HG02870 (cell line): ENCODE data around the gene ZNF366.

Experiments used
- ATAC-seq: cut with Tn5 transposase; IDR thresholded peaks from one replicate; pipeline ENCODE4 v1.9.1; 2021; ENCODE audit warnings: mild to moderate bottlenecking, moderate library complexity; ENCODE audit not compliant: unreplicated experiment

Gene ZNF366

GRCh38 chr5:72447751-72448150 lies 59.5 kb downstream of the ZNF366 start:
- no peak for ATAC-seq

- ATAC-seq = no peak
Observed at GRCh38 chr5:72445969-72446368, 61.2 kb downstream of the ZNF366 start.

- no peak for ATAC-seq
Observed at GRCh38 chr5:72443883-72444282, 63.3 kb downstream of the ZNF366 start.

GRCh38 chr5:72441862-72442540 lies 65.2 kb downstream of the ZNF366 start:
- no peak for ATAC-seq

DNA sequence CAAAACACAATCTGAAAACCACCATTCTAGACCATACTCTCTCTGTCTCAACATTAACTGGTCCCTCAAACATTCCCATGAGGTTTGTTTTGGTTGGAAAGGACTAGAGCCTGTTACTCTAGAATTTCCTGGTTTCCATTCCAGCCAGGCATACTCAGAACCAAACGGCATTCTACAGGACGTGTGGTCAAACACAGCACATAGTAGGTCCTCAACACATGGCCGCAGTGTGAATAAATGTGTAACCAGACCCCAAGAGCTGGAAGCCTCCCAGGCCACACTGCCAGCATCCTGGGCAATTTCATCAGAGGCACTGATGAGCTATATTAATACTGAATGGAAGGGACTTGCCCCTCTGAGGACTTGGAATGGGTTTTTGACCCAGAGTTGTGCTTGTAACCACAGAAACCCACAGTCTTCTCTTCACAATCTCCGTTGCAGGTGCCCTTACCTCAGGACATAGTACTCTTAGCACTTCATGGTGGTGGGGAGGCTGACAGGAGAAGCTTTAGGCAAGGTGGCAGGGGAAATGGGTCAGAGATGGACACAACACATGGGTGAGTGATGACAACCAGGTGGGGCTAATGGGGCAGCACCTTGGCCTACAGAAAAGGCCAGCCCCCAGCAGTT lies 66.0 kb downstream of the ZNF366 start:
- no peak for ATAC-seq

DNA sequence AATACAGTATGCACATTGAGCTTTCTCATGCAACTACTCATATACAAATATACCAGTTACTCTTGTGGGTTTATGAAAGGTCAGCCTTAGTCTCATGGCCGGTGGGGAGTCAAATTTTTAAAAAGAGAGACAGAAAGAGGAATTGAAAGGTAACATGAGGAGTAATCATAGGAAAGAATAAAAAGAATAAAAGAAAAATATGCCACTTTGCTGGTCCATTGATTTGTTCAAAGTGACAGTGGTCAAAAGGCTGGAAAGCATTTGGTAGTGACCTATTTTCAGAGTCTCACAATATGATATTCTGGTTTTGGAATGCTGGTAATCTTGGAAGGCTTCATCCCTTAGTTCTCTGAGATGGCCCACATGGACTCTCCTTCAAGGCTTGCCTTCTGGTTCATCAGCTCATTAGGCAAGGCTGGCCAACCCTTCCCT lies 67.0 kb downstream of the ZNF366 start:
- ATAC-seq = peak; percentile 41

DNA sequence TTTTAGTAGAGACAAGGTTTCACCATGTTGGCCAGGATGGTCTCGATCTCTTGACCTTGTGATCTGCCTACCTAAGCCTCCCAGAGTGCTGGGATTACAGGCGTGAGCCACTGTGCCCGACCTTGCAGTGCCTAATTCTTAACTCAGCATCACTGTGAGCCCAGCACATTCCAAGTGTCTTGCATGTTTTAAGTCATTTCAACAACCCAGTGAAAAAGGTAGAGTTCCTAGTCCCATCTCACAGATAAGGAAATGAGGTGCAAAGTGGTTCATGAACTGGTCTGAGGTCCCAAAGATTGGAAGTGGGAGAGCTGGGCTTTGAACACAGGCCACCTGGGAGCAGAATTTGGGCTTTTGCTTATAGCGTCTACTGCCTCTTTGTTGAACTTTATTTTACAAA lies 68.0 kb downstream of the ZNF366 start:
- no peak for ATAC-seq

GRCh38 chr5:72438141-72438540 lies 69.1 kb downstream of the ZNF366 start:
- peak; percentile 48 for ATAC-seq

DNA sequence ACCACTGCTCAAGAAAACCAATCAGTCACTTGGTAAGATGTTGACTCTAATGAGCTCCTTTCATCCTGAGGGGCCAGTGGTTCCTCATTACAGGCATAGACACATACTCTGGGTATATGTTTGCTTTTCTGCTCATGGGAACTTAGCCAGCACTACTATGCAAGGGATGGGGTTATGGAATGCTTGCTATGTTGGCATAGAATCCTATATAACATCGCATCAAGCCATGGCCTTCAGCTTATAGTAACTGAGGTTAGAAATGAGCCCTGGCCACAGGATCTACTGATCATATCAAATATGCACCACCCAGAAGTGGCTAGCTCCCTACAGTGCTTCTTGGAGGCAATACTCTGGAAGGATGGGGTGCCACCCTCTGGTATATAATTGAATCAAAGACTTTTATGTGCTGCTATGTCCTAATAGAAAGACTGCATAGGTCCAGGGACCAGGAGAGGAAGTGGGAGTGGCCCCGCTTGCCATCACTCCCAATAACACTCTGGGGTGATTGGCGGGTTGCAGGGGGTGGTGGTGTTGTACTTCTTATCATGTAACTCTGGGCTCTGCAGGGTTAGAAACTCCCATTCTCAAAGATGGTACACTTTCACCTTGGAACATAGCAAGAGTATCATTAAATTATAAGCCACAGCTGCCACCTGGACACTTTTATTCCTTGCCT lies 70.3 kb downstream of the ZNF366 start:
- no peak for ATAC-seq

- ATAC-seq = no peak
Observed at GRCh38 chr5:72434781-72435437, 72.3 kb downstream of the ZNF366 start.

DNA sequence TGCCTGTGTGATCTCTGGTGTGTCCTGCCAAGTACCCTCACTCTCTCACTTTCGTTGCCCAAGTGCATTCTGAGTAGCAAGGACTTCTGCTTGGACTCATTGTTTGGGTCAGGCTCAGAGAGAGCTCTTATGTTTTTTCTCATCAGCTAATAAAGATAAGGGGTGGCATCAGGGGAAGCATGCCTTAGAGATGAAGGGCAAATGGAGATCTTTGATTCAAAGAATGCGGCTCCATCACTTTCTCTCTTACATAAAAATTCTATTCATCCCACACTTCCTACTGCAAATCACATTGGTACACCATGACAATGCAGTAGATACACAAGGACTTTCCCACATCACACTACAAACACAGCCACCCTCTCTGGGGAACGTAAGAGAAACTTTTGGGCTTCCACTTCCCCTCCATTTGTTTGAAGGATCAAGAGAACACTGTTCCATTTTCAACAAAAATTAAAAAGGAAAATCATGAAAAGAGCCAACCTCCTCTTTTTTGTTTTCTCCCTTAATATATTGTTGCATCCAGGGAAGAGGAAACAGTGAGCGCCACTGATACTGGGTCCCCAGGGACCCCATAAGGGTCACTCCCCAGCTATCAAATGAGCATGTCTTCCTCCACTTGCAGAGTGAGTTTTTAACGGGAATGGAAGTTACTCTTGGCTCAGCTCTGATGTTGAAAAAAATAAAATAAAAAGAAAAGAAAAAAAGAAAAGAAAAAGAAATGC lies 73.0 kb downstream of the ZNF366 start:
- ATAC-seq = no peak

DNA sequence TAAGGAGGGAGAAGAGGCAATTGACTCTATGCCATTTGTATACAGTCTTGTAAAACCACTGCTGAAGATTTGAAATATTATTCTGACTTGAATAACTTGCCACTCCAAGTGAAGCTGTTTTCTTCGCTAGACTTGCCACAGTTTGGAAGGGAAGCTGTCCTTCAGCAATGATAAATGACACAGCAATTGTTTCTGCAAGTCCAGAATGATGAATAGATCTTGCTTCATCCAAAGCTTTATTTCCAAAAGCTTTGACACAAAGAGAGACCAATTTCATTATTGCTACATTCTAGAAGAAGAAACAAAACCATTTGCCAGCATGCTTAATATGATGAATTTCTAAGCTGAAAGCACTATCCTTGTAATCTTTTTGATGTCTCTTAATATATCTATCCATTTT lies 73.7 kb downstream of the ZNF366 start:
- ATAC-seq = no peak

DNA sequence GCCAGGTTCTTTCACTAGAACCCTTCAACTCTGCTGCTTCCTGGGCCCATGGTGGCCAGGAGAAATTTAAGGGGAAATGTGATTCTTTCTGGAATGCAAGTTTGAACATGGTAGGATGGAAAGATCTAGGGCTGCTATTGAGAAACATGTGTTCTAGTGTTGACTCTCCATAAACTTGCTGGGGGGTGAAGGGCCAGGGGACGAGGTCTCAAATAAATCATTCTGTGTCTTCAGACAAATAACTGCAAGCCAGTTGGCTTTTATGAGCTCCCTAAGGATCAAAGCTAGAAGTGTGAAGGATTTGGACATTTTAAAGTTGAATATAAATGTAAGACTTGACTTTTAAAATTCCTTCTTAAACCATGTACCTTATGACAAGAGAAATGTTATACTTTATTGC lies 78.5 kb downstream of the ZNF366 start:
- no peak for ATAC-seq

DNA sequence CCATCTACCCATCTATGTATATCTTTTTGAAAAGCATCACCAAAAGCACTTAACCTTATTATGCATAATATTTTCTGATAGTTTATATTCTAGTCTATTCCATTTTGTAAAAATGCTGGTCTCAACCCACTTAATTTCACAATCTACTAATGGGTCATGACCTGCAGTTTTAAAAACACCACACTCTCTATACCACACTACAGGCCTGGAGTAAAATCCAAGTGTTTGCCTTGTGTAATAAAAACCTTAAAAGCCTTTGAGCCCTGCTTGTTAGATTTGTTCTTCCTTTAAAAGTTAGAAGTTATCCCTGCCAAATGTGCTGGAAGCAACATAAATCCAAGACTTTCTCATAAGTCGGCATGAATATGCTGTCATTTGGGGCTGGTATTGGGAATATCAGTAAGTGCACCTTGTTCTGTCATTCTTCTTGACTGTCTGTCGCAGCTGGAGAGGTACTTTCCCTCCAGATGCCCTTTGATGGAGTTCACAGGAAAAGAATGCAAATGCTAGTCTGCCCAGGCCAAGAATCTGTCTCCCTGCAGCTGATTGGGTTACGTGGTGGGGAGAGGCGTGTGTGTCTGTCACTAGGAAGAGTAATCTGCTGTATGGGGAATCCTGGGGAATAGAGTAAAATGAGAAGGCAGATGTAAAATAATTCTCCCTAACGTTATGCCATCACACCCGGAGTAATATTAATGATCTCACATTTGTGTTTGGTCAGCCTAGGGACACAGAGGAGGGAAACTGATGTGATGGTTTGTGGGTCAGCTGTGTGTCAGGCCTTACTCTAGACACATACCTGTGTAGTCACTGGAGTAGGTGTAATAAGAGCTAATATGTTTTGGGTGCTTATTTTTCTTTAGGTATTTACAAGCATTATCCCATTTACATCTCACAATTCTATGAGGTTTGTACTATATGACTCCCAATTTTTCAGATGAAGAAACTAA lies 79.4 kb downstream of the ZNF366 start:
- ATAC-seq = peak; percentile 76

GRCh38 chr5:72427016-72427415 lies 80.2 kb downstream of the ZNF366 start:
- ATAC-seq = no peak

DNA sequence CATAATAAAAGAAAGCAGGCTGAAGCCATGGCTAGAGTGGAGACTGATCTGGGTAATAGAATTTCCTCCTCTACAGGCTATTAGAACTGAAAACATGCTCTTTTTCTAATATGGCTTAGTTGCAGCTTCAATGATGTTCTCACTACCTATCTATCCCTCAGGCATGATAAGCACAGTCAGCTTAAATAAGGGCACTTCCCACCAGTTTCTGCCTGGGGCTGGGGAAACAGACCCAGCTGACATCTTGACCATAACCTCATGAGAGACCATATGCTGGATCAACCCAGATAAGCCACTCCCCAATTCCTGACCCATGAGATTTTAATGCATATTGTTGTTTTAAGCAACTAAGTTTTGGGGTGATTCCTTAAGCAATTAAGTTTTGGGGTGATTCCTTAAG lies 81.2 kb downstream of the ZNF366 start:
- ATAC-seq = no peak

- no peak for ATAC-seq
Observed at GRCh38 chr5:72418271-72418670, 88.9 kb downstream of the ZNF366 start.

DNA sequence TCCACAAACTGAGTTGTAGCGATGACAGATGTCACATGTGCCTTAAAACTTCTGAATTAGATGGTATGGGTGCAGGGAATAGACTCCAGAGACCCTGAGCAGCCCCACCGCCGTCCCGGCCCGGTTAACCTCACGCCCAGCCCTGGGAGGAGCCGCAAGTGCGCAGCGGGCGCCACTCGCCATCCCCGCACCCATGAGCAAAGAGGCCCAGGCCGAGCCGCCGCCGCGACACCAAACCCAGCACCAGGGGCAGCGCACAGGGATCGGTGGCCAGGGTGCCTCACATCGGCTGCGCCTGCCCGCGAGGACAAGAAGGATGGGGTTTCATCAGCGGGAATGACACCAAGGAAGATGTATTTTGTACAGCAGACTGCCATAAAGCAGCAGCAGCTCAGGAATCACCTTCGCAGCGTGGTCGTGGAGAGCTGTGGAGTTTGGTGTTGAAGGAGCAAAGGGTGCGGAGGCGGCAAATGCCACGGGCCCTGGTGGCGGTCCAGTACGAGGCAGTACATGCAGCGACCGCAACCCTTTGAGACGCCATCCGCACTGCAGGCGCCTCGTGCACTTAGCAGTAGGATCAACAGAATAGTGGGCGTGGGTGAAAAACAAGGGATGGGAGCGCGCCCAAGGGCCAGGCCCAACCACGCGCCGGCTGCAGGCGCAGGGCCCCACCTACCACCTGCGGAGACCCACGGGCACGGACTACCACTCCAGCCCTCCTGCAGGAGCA lies 89.7 kb downstream of the ZNF366 start:
- no peak for ATAC-seq

DNA sequence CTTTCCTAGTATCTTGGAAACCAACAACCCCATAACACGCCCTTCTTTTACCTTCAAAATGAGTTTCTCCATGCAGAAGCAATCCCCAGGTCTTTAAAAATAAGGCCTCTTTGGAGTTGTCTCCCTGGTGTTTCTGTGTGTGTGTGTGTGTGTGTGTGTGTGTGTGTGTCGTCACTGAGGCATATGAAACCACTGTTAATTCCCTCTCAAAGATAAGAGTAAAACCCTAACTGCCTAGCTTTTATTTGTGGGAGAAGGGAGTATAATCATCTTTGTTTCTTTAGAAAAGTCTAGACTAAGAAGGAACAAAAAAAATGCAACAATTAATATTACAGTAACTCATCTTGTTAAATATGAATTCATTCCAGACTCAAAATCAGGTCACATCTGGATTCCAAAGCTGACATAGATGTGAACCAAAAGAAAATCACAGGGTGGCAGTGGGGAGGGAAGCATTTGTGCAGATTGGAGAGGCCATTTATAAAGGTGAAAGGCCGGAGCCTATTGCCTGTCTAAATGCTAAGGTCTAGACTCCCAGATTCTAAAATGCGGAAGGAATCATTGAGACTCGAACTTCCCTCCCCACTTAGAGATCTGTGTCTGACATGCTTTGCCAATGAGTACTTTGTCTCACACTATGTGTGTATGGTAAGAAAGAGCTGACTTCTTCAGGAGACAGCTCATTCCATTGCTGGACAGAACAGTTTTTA lies 91.4 kb downstream of the ZNF366 start:
- ATAC-seq = no peak
